ENCODE data around the gene PARP9. TPM values are rescaled to one million over a fixed set of nuclear protein-coding genes. Genes with fewer than 3 reads are reported as not detected.

Gene PARP9
- total RNA-seq, 1 donor = 33.3 TPM

- Histone ChIP-seq H4K20me1 (ENCODE audit: insufficient read depth, low read length) (no peaks in the 10 kb centered on the region), H3K36me3 (ENCODE audit: insufficient read depth, low read length) (peaks cover 32% of the 10 kb centered on the region), H3K4me1 (ENCODE audit: insufficient read depth, low read length) (peaks cover 12% of the 10 kb centered on the region), H3K4me2 (ENCODE audit: insufficient read depth, low read length) (no peak overlapping the region), H3K4me3 (ENCODE audit: insufficient read depth, low read length) (no peak overlapping the region), H3K79me2 (ENCODE audit: insufficient read depth, low read length) (no peaks in the 10 kb centered on the region), H3K27me3 (ENCODE audit: insufficient read depth, low read length) (no peaks in the 10 kb centered on the region), H3K27ac (ENCODE audit: low read depth, low read length) (no peak overlapping the region), H2AFZ (ENCODE audit: low read length) (no peak overlapping the region), H3K9me3 (ENCODE audit: low read depth, low read length) (no peaks in the 10 kb centered on the region)
- no peak for DNase-seq (ENCODE audit: insufficient read length, low spot score, missing footprints)
- TF ChIP-seq, protein P1, sequence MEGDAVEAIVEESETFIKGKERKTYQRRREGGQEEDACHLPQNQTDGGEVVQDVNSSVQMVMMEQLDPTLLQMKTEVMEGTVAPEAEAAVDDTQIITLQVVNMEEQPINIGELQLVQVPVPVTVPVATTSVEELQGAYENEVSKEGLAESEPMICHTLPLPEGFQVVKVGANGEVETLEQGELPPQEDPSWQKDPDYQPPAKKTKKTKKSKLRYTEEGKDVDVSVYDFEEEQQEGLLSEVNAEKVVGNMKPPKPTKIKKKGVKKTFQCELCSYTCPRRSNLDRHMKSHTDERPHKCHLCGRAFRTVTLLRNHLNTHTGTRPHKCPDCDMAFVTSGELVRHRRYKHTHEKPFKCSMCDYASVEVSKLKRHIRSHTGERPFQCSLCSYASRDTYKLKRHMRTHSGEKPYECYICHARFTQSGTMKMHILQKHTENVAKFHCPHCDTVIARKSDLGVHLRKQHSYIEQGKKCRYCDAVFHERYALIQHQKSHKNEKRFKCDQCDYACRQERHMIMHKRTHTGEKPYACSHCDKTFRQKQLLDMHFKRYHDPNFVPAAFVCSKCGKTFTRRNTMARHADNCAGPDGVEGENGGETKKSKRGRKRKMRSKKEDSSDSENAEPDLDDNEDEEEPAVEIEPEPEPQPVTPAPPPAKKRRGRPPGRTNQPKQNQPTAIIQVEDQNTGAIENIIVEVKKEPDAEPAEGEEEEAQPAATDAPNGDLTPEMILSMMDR (IDR thresholded peaks at IDR 0.05; ENCODE audit: extremely low read depth, low read depth, low read length) = no peak
Measured at GRCh38 chr3:122536632-122537001, 27.5 kb downstream of the PARP9 start.

DNA sequence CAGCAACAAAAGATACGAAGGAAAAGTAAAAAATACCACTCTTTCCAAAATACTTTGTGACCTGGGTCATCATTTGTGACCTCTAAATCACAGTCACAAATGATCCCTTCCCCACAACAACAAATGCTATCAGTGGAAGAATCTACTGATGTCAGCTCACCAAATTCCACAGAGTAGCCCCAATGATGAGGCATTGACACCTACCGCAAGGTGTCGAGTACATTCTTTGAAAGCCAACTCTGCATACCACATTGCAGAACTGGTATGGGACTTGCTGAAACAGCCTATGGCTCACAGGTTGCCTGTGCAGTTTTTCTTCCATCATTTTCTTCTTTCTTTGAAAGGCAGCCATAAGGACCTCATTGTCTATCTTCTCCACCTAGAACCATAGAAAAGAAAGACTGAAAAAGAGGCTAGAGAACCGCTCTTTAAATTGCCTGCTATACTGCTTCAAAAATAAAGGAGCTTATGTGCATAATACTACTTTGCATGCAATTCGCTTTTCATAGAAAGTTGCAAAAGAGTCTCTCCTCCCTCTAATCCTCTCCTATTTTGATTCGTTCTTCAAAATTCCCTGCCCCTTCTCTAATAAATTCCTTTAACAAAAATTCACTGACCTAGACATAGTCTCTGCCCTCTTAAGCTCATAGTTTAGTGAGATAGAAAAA, 28.0 kb downstream of the PARP9 start:
- no peak overlapping the region for H3K4me2 ChIP-seq (ENCODE audit: insufficient read depth, low read length)
- peaks cover 32% of the 10 kb centered on the region for H3K36me3 ChIP-seq (ENCODE audit: insufficient read depth, low read length)
- H3K27me3 ChIP-seq (ENCODE audit: insufficient read depth, low read length) = no peaks in the 10 kb centered on the region
- no peak overlapping the region for H3K27ac ChIP-seq (ENCODE audit: low read depth, low read length)
- DNase-seq (ENCODE audit: insufficient read length, low spot score, missing footprints) = no peak
- no peaks in the 10 kb centered on the region for H3K9me3 ChIP-seq (ENCODE audit: low read depth, low read length)
- TF ChIP-seq, protein P1 (IDR thresholded peaks at IDR 0.05; ENCODE audit: extremely low read depth, low read depth, low read length) = no peak
- no peak overlapping the region for H2AFZ ChIP-seq (ENCODE audit: low read length)
- H3K4me3 ChIP-seq (ENCODE audit: insufficient read depth, low read length) = no peak overlapping the region
- no peaks in the 10 kb centered on the region for H3K79me2 ChIP-seq (ENCODE audit: insufficient read depth, low read length)
- peaks cover 12% of the 10 kb centered on the region for H3K4me1 ChIP-seq (ENCODE audit: insufficient read depth, low read length)
- H4K20me1 ChIP-seq (ENCODE audit: insufficient read depth, low read length) = no peaks in the 10 kb centered on the region

- peaks cover 12% of the 10 kb centered on the region for H3K4me1 ChIP-seq (ENCODE audit: insufficient read depth, low read length)
- H3K4me3 ChIP-seq (ENCODE audit: insufficient read depth, low read length) = no peak overlapping the region
- peak; percentile 87 for DNase-seq (ENCODE audit: insufficient read length, low spot score, missing footprints)
- peaks cover 25% of the 10 kb centered on the region for H3K36me3 ChIP-seq (ENCODE audit: insufficient read depth, low read length)
- TF ChIP-seq, protein P1 (IDR thresholded peaks at IDR 0.05; ENCODE audit: extremely low read depth, low read depth, low read length) = no peak
- H4K20me1 ChIP-seq (ENCODE audit: insufficient read depth, low read length) = no peaks in the 10 kb centered on the region
- no peak overlapping the region for H2AFZ ChIP-seq (ENCODE audit: low read length)
- no peaks in the 10 kb centered on the region for H3K79me2 ChIP-seq (ENCODE audit: insufficient read depth, low read length)
- no peaks in the 10 kb centered on the region for H3K9me3 ChIP-seq (ENCODE audit: low read depth, low read length)
- no peaks in the 10 kb centered on the region for H3K27me3 ChIP-seq (ENCODE audit: insufficient read depth, low read length)
- H3K27ac ChIP-seq (ENCODE audit: low read depth, low read length) = no peak overlapping the region
- no peak overlapping the region for H3K4me2 ChIP-seq (ENCODE audit: insufficient read depth, low read length)
Measured at GRCh38 chr3:122533931-122534334, 30.2 kb downstream of the PARP9 start.

DNA sequence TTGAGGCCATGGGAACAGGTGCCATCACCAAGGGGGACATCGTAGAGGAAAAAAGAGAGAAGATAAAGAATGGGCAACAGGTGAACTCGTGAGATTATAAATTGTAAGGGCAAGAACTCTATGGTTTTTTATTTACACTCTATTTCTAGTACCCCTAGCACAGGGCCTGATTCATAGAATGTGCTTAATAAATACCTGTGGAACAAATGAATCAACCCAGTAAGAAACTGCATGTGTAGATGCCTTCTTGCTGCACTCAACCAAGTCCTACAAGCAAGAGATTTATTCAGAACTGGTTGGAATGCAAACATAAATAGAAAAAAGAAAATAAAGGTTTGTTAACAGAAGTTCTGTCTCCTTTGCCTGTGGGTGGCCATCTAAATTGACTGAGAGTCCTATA, 30.6 kb downstream of the PARP9 start:
- Histone ChIP-seq H3K4me1 (ENCODE audit: insufficient read depth, low read length) (peaks cover 12% of the 10 kb centered on the region), H3K4me3 (ENCODE audit: insufficient read depth, low read length) (no peak overlapping the region), H3K36me3 (ENCODE audit: insufficient read depth, low read length) (peaks cover 27% of the 10 kb centered on the region), H3K4me2 (ENCODE audit: insufficient read depth, low read length) (no peak overlapping the region), H3K79me2 (ENCODE audit: insufficient read depth, low read length) (no peaks in the 10 kb centered on the region), H2AFZ (ENCODE audit: low read length) (no peak overlapping the region), H4K20me1 (ENCODE audit: insufficient read depth, low read length) (no peaks in the 10 kb centered on the region), H3K9me3 (ENCODE audit: low read depth, low read length) (no peaks in the 10 kb centered on the region), H3K27me3 (ENCODE audit: insufficient read depth, low read length) (no peaks in the 10 kb centered on the region), H3K27ac (ENCODE audit: low read depth, low read length) (no peak overlapping the region)
- TF ChIP-seq, protein P1 (IDR thresholded peaks at IDR 0.05; ENCODE audit: extremely low read depth, low read depth, low read length) = no peak
- DNase-seq (ENCODE audit: insufficient read length, low spot score, missing footprints) = no peak
